Head of caudate nucleus (tissue), 42 donors: ENCODE results near the gene RNF125.
"Not testable (repeated sequence)": the region's sequence is repeated elsewhere in the genome, so short reads cannot be mapped to it uniquely, and the experiment has no call there.

Experiments used
- DNase-seq, 42 donors: peaks; one replicate each; pipeline versions ENCODE4 v3.0.0 to v3.0.0-alpha.2; 2020 to 2021; ENCODE audit warnings: mixed read lengths in 7 of 42
- intact Hi-C: fragments of 100-400 bp; cut with DNase I; formaldehyde crosslinking; loops from one replicate; pipeline ENCODE4 v1.15.0; 2022

Gene RNF125

GRCh38 chr18:32018331-32019250 lies at the start of gene RNF125:
TSS of gene RNF125 (plus strand) at chr18:32018825. CDS start at chr18:32018864, 39 bp downstream.
- DNase-seq: peak; percentile 33 to 88 (median 75)
- intact Hi-C loops: loop anchor here (5.0 kb wide), 1 partner anchor 76 kb away; the partner anchor contains the start of gene TRAPPC8

- intact Hi-C loops: loop anchor here (10.0 kb wide), 1 partner anchor 416 kb away; no protein-coding TSS in a partner anchor
- peak in 32 of 42 donors; percentile 4 to 77 (median 40) for DNase-seq
Measured at GRCh38 chr18:31970617-31971016, 48.0 kb upstream of the RNF125 start.

- intact Hi-C loops: loop anchor here (10.0 kb wide), 1 partner anchor 419 kb away; no protein-coding TSS in a partner anchor
- DNase-seq: no peak
Measured at GRCh38 chr18:31973929-31974546, 44.6 kb upstream of the RNF125 start.

- DNase-seq: no peak
- intact Hi-C loops: loop anchor here (5.0 to 10.0 kb wide), 2 partner anchors 234 to 421 kb away; no protein-coding TSS in a partner anchor
Measured at GRCh38 chr18:31976242-31976641, 42.4 kb upstream of the RNF125 start.

GRCh38 chr18:31977270-31977872 lies 41.3 kb upstream of the RNF125 start:
- intact Hi-C loops: loop anchor here (5.0 to 10.0 kb wide), 2 partner anchors 235 to 423 kb away; no protein-coding TSS in a partner anchor
- DNase-seq: peak in 35 of 42 donors; percentile 22 to 86 (median 63)

- intact Hi-C loops: loop anchor here (5.0 to 10.0 kb wide), 2 partner anchors 236 to 424 kb away; no protein-coding TSS in a partner anchor
- DNase-seq: no peak
Measured at GRCh38 chr18:31978616-31979015, 40.0 kb upstream of the RNF125 start.

GRCh38 chr18:31979714-31980113 lies 38.9 kb upstream of the RNF125 start:
- intact Hi-C loops: loop anchor here (5.0 to 10.0 kb wide), 2 partner anchors 237 to 425 kb away; no protein-coding TSS in a partner anchor
- DNase-seq: no peak

GRCh38 chr18:31980863-31981262 lies 37.8 kb upstream of the RNF125 start:
- intact Hi-C loops: no loop called here

GRCh38 chr18:31983020-31983419 lies 35.6 kb upstream of the RNF125 start:
- intact Hi-C loops: no loop called here
- no peak for DNase-seq

More at GRCh38 chr18:31980863-31981262, 37.8 kb upstream of the RNF125 start:
- DNase-seq: no peak

GRCh38 chr18:31983976-31984375 lies 34.6 kb upstream of the RNF125 start:
- DNase-seq: no peak
- intact Hi-C loops: no loop called here

- DNase-seq: peak in 7 of 42 donors; percentile 11 to 26 (median 14)
- intact Hi-C loops: no loop called here
Measured at GRCh38 chr18:31990823-31991222, 27.8 kb upstream of the RNF125 start.

- intact Hi-C loops: no loop called here
- no peak for DNase-seq
Measured at GRCh38 chr18:31996007-31996406, 22.6 kb upstream of the RNF125 start.

- intact Hi-C loops: no loop called here
- no peak for DNase-seq
Measured at GRCh38 chr18:31998880-31999412, 19.7 kb upstream of the RNF125 start.

GRCh38 chr18:32001141-32001540 lies 17.5 kb upstream of the RNF125 start:
- intact Hi-C loops, DNase-seq: not testable (repeated sequence)

GRCh38 chr18:32003822-32004221 lies 14.8 kb upstream of the RNF125 start:
- DNase-seq, intact Hi-C loops: not testable (repeated sequence)

- intact Hi-C loops: no loop called here
- DNase-seq: no peak
Measured at GRCh38 chr18:32010124-32010721, 8.4 kb upstream of the RNF125 start.

- no peak for DNase-seq
Measured at GRCh38 chr18:32011193-32011592, 7.4 kb upstream of the RNF125 start.

GRCh38 chr18:32019251-32019948 lies 775 bp downstream of the RNF125 start:
- peak; percentile 9 to 82 (median 53) for DNase-seq
- intact Hi-C loops: loop anchor here (5.0 kb wide), 1 partner anchor 77 kb away; the partner anchor contains the start of gene TRAPPC8

More at GRCh38 chr18:32011193-32011592, 7.4 kb upstream of the RNF125 start:
- intact Hi-C loops: no loop called here
